GM23338 (cell line): ENCODE measurements around the gene CSTPP1. TPM values are rescaled to one million over a fixed set of nuclear protein-coding genes. Genes with fewer than 3 reads are reported as not detected.

Experiments
- ATAC-seq: fragments of 200-7000 bp; cut with Tn5 transposase; 3 replicates; pipeline ENCODE4 v1.9.1; 2020
- DNase-seq: peaks from one replicate; pipeline ENCODE4 v3.0.0-alpha.2; 2015; ENCODE audit warnings: low spot score
- H2AFZ ChIP-seq: fragments of 200-600 bp; sonication (generic); 2 replicates; pipeline ENCODE4 v1.8.0; 2016; ENCODE audit warnings: antibody characterized with exemption, mild to moderate bottlenecking, moderate library complexity
- H3F3A ChIP-seq: fragments of 200-600 bp; sonication (generic); replicated peaks from 2 replicates; pipeline ENCODE4 v1.8.0; 2017; ENCODE audit warnings: antibody characterized with exemption, mixed run types, low read depth
- H3K27ac ChIP-seq: fragments of 200-600 bp; sonication (generic); 2 replicates; pipeline ENCODE4 v1.6.1; 2016; ENCODE audit warnings: low read depth
- H3K27me3 ChIP-seq: fragments of 200-600 bp; sonication (generic); 2 replicates; pipeline ENCODE4 v1.8.0; 2016; ENCODE audit warnings: mild to moderate bottlenecking, mixed run types, moderate library complexity; ENCODE audit not compliant: insufficient read depth
- H3K36me3 ChIP-seq: fragments of 200-600 bp; sonication (generic); 2 replicates; pipeline ENCODE4 v1.8.0; 2016; ENCODE audit warnings: mild to moderate bottlenecking; ENCODE audit not compliant: insufficient read depth
- H3K4me1 ChIP-seq: fragments of 200-600 bp; sonication (generic); 2 replicates; pipeline ENCODE4 v1.8.0; 2016; ENCODE audit warnings: mild to moderate bottlenecking, moderate library complexity; ENCODE audit not compliant: insufficient read depth
- H3K4me2 ChIP-seq: fragments of 200-600 bp; sonication (generic); 2 replicates; pipeline ENCODE4 v1.7.1; 2017; ENCODE audit warnings: mixed run types
- H3K4me3 ChIP-seq: fragments of 200-600 bp; sonication (generic); 2 replicates; pipeline ENCODE4 v1.6.1; 2016; ENCODE audit warnings: mixed run types
- H3K79me2 ChIP-seq: fragments of 200-600 bp; sonication (generic); replicated peaks from 2 replicates; pipeline ENCODE4 v1.8.0; 2017; ENCODE audit warnings: mild to moderate bottlenecking; ENCODE audit not compliant: insufficient read depth
- H3K9me2 ChIP-seq: fragments of 200-600 bp; sonication (generic); 2 replicates; pipeline ENCODE4 v1.8.0; 2017; ENCODE audit not compliant: insufficient read depth
- H4K20me1 ChIP-seq: fragments of 200-600 bp; sonication (generic); replicated peaks from 2 replicates; pipeline ENCODE4 v1.8.0; 2017; ENCODE audit warnings: mild to moderate bottlenecking; ENCODE audit not compliant: insufficient read depth
- H3K27ac Mint-ChIP-seq: 2 replicates; pipeline ENCODE4 v1.8.0; 2020; ENCODE audit warnings: inconsistent platforms, mild to moderate bottlenecking, moderate library complexity, mixed read lengths
- H3K27me3 Mint-ChIP-seq: 3 replicates; pipeline ENCODE4 v1.8.0; 2022; ENCODE audit warnings: low read depth, mild to moderate bottlenecking, moderate library complexity, mixed read lengths, inconsistent platforms; ENCODE audit not compliant: insufficient read depth, poor library complexity
- H3K36me3 Mint-ChIP-seq: 3 replicates; pipeline ENCODE4 v1.8.0; 2021; ENCODE audit warnings: low read depth, mild to moderate bottlenecking, inconsistent platforms, moderate library complexity, mixed read lengths
- H3K4me1 Mint-ChIP-seq: 3 replicates; pipeline ENCODE4 v1.8.0; 2020; ENCODE audit warnings: mild to moderate bottlenecking, inconsistent platforms, mixed read lengths
- H3K4me3 Mint-ChIP-seq: 3 replicates; pipeline ENCODE4 v1.8.0; 2021; ENCODE audit warnings: moderate library complexity, mild to moderate bottlenecking, inconsistent platforms, mixed read lengths
- H3K9me3 Mint-ChIP-seq: 3 replicates; pipeline ENCODE4 v1.8.0; 2020; ENCODE audit warnings: moderate library complexity, mild to moderate bottlenecking, inconsistent platforms, mixed read lengths
- CTCF ChIP-seq, 2 experiments: fragments of 200-600 bp in 1 of 2; sonication (generic) in 1 of 2; conservative IDR thresholded peaks; 2 replicates each; pipeline versions ENCODE4 v1.5.1 to v1.6.1; 2016 to 2017; ENCODE audit warnings: antibody characterized with exemption in 2 of 2, low read depth in 2 of 2, mild to moderate bottlenecking in 2 of 2, moderate library complexity in 1 of 2
- EZH2phosphoT487 ChIP-seq: fragments of 200-600 bp; sonication (generic); IDR thresholded peaks from one replicate; pipeline ENCODE4 v1.8.1; 2018; ENCODE audit warnings: antibody characterized with exemption; ENCODE audit not compliant: unreplicated experiment
- JUNB ChIP-seq: IDR thresholded peaks from one replicate; pipeline ENCODE4 v1.6.1; 2016; ENCODE audit warnings: antibody characterized with exemption; ENCODE audit not compliant: unreplicated experiment
- NANOG ChIP-seq: IDR thresholded peaks from 2 replicates; pipeline ENCODE4 v1.6.1; 2016; ENCODE audit warnings: antibody characterized with exemption, borderline replicate concordance
- POLR2AphosphoS5 ChIP-seq: IDR thresholded peaks from 2 replicates; pipeline ENCODE4 v1.6.1; 2016; ENCODE audit warnings: antibody characterized with exemption, low read depth
- ZNF462 ChIP-seq: fragments of 250-450 bp; sonication (Bioruptor Pico); IDR thresholded peaks from 2 replicates; pipeline ENCODE4 v1.5.0; 2020; ENCODE audit warnings: mild to moderate bottlenecking, moderate library complexity
- polyA plus RNA-seq: library from polyadenylated mRNA; unstranded; fragments of >200 nt; fragmentation: Nextera tagmentation; extraction: Ambion mirVana; gene quantifications from 2 replicates; pipeline ENCODE4 v1.2.1, GENCODE V29; 2016
- total RNA-seq: library from RNA; depleted of rRNA; stranded (reverse); fragments of >200 nt; shearing (Covaris generic); gene quantifications from 2 replicates; pipeline ENCODE4 v1.2.3, GENCODE V29; 2014
- TF ChIP-seq, protein P1 (sequence below): IDR thresholded peaks from 2 replicates; pipeline ENCODE4 v1.6.1; 2016; ENCODE audit warnings: antibody characterized with exemption

Gene CSTPP1
- total and polyA plus RNA-seq, 2 experiments from 2014 or later = 23.5 to 42.6 TPM

GRCh38 chr11:47177229-47177845, 240.8 kb downstream of the CSTPP1 start:
- peak overlapping the region; percentile 99 for H3K27ac Mint-ChIP-seq
- no peak for TF ChIP-seq EZH2phosphoT487
- TF ChIP-seq CTCF (conservative IDR thresholded peaks at IDR 0.05; ENCODE audit: low read depth in 2 of 2) = peak; percentile 69 to 70
- peak; percentile 79 for DNase-seq
- Histone ChIP-seq H3K27ac (peak overlapping the region; percentile 97), H2AFZ (peak overlapping the region; percentile 93; the same call in 1 of the 2 replicates), H4K20me1 (peaks cover 3% of the 10 kb centered on the region; the same call in 1 of the 2 replicates), H3K27me3 (no peaks in the 10 kb centered on the region), H3K4me1 (peaks cover 5% of the 10 kb centered on the region; the same call in 1 of the 2 replicates), H3K9me2 (no peaks in the 10 kb centered on the region), H3K4me3 (peak overlapping the region; percentile 100), H3K4me2 (peak overlapping the region; percentile 97), H3K79me2 (peaks cover 40% of the 10 kb centered on the region), H3K36me3 (no peaks in the 10 kb centered on the region), H3F3A (peaks cover 18% of the 10 kb centered on the region)
- peaks cover 30% of the 10 kb centered on the region for H3K36me3 Mint-ChIP-seq
- H3K9me3 Mint-ChIP-seq = no peaks in the 10 kb centered on the region
- peak overlapping the region; percentile 95 for H3K4me3 Mint-ChIP-seq
- H3K27me3 Mint-ChIP-seq = peaks cover 22% of the 10 kb centered on the region
- peaks cover 19% of the 10 kb centered on the region for H3K4me1 Mint-ChIP-seq
- peak; percentile 53 for ATAC-seq

- DNase-seq = no peak
- ATAC-seq = no peak
- Histone ChIP-seq H3K4me2 (peak overlapping the region; percentile 97; the same call in 1 of the 2 replicates), H3K9me2 (no peaks in the 10 kb centered on the region), H3K27ac (peak overlapping the region; percentile 97), H3K36me3 (no peaks in the 10 kb centered on the region), H3K4me3 (peak overlapping the region; percentile 100; the same call in 1 of the 2 replicates), H3K27me3 (no peaks in the 10 kb centered on the region), H2AFZ (no peak overlapping the region), H4K20me1 (no peaks in the 10 kb centered on the region; the same call in 1 of the 2 replicates), H3K79me2 (peaks cover 40% of the 10 kb centered on the region), H3K4me1 (peaks cover 5% of the 10 kb centered on the region; the same call in 1 of the 2 replicates), H3F3A (peaks cover 17% of the 10 kb centered on the region)
- Mint-ChIP-seq H3K36me3 (peaks cover 25% of the 10 kb centered on the region), H3K4me1 (peaks cover 19% of the 10 kb centered on the region), H3K27ac (peak overlapping the region; percentile 99), H3K4me3 (peak overlapping the region; percentile 95; the same call in 2 of the 3 replicates), H3K9me3 (no peaks in the 10 kb centered on the region), H3K27me3 (peaks cover 22% of the 10 kb centered on the region)
- no peak for TF ChIP-seq ZNF462 (CRISPR knock-in tag)
- TF ChIP-seq, protein P1, sequence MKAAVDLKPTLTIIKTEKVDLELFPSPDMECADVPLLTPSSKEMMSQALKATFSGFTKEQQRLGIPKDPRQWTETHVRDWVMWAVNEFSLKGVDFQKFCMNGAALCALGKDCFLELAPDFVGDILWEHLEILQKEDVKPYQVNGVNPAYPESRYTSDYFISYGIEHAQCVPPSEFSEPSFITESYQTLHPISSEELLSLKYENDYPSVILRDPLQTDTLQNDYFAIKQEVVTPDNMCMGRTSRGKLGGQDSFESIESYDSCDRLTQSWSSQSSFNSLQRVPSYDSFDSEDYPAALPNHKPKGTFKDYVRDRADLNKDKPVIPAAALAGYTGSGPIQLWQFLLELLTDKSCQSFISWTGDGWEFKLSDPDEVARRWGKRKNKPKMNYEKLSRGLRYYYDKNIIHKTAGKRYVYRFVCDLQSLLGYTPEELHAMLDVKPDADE = no peak
- TF ChIP-seq JUNB = no peak
- TF ChIP-seq POLR2AphosphoS5 = no peak; the same call in 1 of the 2 replicates
- TF ChIP-seq CTCF (conservative IDR thresholded peaks at IDR 0.05; ENCODE audit: low read depth in 2 of 2) = no peak
- TF ChIP-seq EZH2phosphoT487 = no peak
- TF ChIP-seq NANOG = no peak
These were observed 241.3 kb downstream of the CSTPP1 start for GRCh38 chr11:47177846-47178245.
